HG02763 (cell line): ENCODE data around the gene ADAMTS2.

ENCODE experiments used
- ATAC-seq: cut with Tn5 transposase; IDR thresholded peaks from one replicate; pipeline ENCODE4 v1.9.1; 2021; ENCODE audit warnings: mild to moderate bottlenecking, moderate library complexity; ENCODE audit not compliant: unreplicated experiment

Gene ADAMTS2

GRCh38 chr5:179131321-179131835, 213.9 kb downstream of the ADAMTS2 start:
- no peak for ATAC-seq

- no peak for ATAC-seq
These were observed 215.1 kb downstream of the ADAMTS2 start for GRCh38 chr5:179130101-179130681.

- no peak for ATAC-seq
These were observed 215.6 kb downstream of the ADAMTS2 start for GRCh38 chr5:179129607-179130071.

- ATAC-seq = no peak
These were observed 216.3 kb downstream of the ADAMTS2 start for GRCh38 chr5:179128976-179129375.

GRCh38 chr5:179128041-179128365, 217.3 kb downstream of the ADAMTS2 start:
- no peak for ATAC-seq

GRCh38 chr5:179127136-179128040, 217.9 kb downstream of the ADAMTS2 start:
- ATAC-seq = no peak

GRCh38 chr5:179126506-179126991, 218.7 kb downstream of the ADAMTS2 start:
- ATAC-seq = no peak

GRCh38 chr5:179125789-179126505, 219.3 kb downstream of the ADAMTS2 start:
- no peak for ATAC-seq

GRCh38 chr5:179124853-179125788, 220.1 kb downstream of the ADAMTS2 start:
- ATAC-seq = no peak

- no peak for ATAC-seq
These were observed 220.9 kb downstream of the ADAMTS2 start for GRCh38 chr5:179124273-179124852.

- no peak for ATAC-seq
These were observed 221.6 kb downstream of the ADAMTS2 start for GRCh38 chr5:179123491-179124272.

- ATAC-seq = no peak
These were observed 222.2 kb downstream of the ADAMTS2 start for GRCh38 chr5:179123109-179123426.

GRCh38 chr5:179122411-179123108, 222.7 kb downstream of the ADAMTS2 start:
- ATAC-seq = no peak

- ATAC-seq = no peak
These were observed 223.6 kb downstream of the ADAMTS2 start for GRCh38 chr5:179121667-179122111.

GRCh38 chr5:179120951-179121666, 224.2 kb downstream of the ADAMTS2 start:
- no peak for ATAC-seq

- ATAC-seq = no peak
These were observed 224.8 kb downstream of the ADAMTS2 start for GRCh38 chr5:179120421-179120861.

- ATAC-seq = no peak
These were observed 225.7 kb downstream of the ADAMTS2 start for GRCh38 chr5:179119415-179120170.
